NCI-H2227 treated with DMSO at 0.1 percent for 48 hours (cell line): ENCODE results near the gene GSG1L.

Source experiments
- DNase-seq: peaks from one replicate; lab custom pipeline; 2025; lab: John Stamatoyannopoulos, UW

GSG1L gene

GRCh38 chr16:27774779-27775178, 288.7 kb downstream of the GSG1L start:
- DNase-seq = no peak

- no peak for DNase-seq
Observed at GRCh38 chr16:27773344-27773743, 290.2 kb downstream of the GSG1L start.

- no peak for DNase-seq
Observed at GRCh38 chr16:27772093-27772825, 291.3 kb downstream of the GSG1L start.

GRCh38 chr16:27771201-27771910, 292.2 kb downstream of the GSG1L start:
- DNase-seq = no peak

GRCh38 chr16:27770271-27771196, 293.0 kb downstream of the GSG1L start:
- no peak for DNase-seq

GRCh38 chr16:27769561-27770255, 293.8 kb downstream of the GSG1L start:
- no peak for DNase-seq

GRCh38 chr16:27768651-27769272, 294.8 kb downstream of the GSG1L start:
- DNase-seq = no peak

- DNase-seq = no peak
Observed at GRCh38 chr16:27767971-27768591, 295.4 kb downstream of the GSG1L start.

- no peak for DNase-seq
Observed at GRCh38 chr16:27767081-27767480, 296.4 kb downstream of the GSG1L start.

- no peak for DNase-seq
Observed at GRCh38 chr16:27766236-27766925, 297.1 kb downstream of the GSG1L start.

GRCh38 chr16:27764869-27765675, 298.4 kb downstream of the GSG1L start:
- DNase-seq = no peak

- DNase-seq = no peak
Observed at GRCh38 chr16:27764427-27764826, 299.1 kb downstream of the GSG1L start.

GRCh38 chr16:27762441-27762840, 301.1 kb downstream of the GSG1L start:
- DNase-seq = no peak

- DNase-seq = no peak
Observed at GRCh38 chr16:27761816-27762215, 301.7 kb downstream of the GSG1L start.

- no peak for DNase-seq
Observed at GRCh38 chr16:27760789-27761176, 302.7 kb downstream of the GSG1L start.

GRCh38 chr16:27759967-27760788, 303.3 kb downstream of the GSG1L start:
- no peak for DNase-seq

GRCh38 chr16:27759301-27759871, 304.1 kb downstream of the GSG1L start:
- no peak for DNase-seq

- DNase-seq = no peak
Observed at GRCh38 chr16:27758544-27758943, 305.0 kb downstream of the GSG1L start.
